GM19043 (cell line): ENCODE measurements around the gene CDK7.

Experiments used
- ATAC-seq: cut with Tn5 transposase; IDR thresholded peaks from one replicate; pipeline ENCODE4 v1.9.1; 2021; ENCODE audit warnings: low read depth; ENCODE audit not compliant: unreplicated experiment

The CDK7 gene

GRCh38 chr5:69285448-69286116, 50.9 kb downstream of the CDK7 start:
- no peak for ATAC-seq

GRCh38 chr5:69288069-69288468, 53.4 kb downstream of the CDK7 start:
- ATAC-seq: no peak

GRCh38 chr5:69288688-69289087, 54.0 kb downstream of the CDK7 start:
- no peak for ATAC-seq

- no peak for ATAC-seq
Measured at GRCh38 chr5:69292306-69292705, 57.6 kb downstream of the CDK7 start.

- ATAC-seq: no peak
Measured at GRCh38 chr5:69293882-69294281, 59.2 kb downstream of the CDK7 start.

GRCh38 chr5:69295088-69295754, 60.5 kb downstream of the CDK7 start:
- ATAC-seq: no peak

GRCh38 chr5:69299625-69300024, 64.9 kb downstream of the CDK7 start:
- no peak for ATAC-seq

- ATAC-seq: no peak
Measured at GRCh38 chr5:69300537-69301203, 66.0 kb downstream of the CDK7 start.

- ATAC-seq: no peak
Measured at GRCh38 chr5:69305512-69305911, 70.8 kb downstream of the CDK7 start.

GRCh38 chr5:69308046-69308553, 73.4 kb downstream of the CDK7 start:
- no peak for ATAC-seq

- ATAC-seq: no peak
Measured at GRCh38 chr5:69309380-69309779, 74.7 kb downstream of the CDK7 start.

GRCh38 chr5:69312459-69313160, 77.9 kb downstream of the CDK7 start:
- ATAC-seq: no peak

- ATAC-seq: no peak
Measured at GRCh38 chr5:69313428-69313827, 78.7 kb downstream of the CDK7 start.

GRCh38 chr5:69315972-69316371, 81.3 kb downstream of the CDK7 start:
- no peak for ATAC-seq

- no peak for ATAC-seq
Measured at GRCh38 chr5:69317391-69317790, 82.7 kb downstream of the CDK7 start.

GRCh38 chr5:69326365-69326764, 91.7 kb downstream of the CDK7 start:
- ATAC-seq: no peak
